ENCODE measurements around the gene FIGN. TPM values are rescaled to one million over a fixed set of nuclear protein-coding genes. Genes with fewer than 3 reads are reported as not detected.
A peak's percentile ranks its signal among the peaks of the same experiment; 100 is the strongest.

Gene FIGN
- total and polyA plus RNA-seq, 11 donors = 3.0 to 16.5 (median 12.1) TPM

DNA sequence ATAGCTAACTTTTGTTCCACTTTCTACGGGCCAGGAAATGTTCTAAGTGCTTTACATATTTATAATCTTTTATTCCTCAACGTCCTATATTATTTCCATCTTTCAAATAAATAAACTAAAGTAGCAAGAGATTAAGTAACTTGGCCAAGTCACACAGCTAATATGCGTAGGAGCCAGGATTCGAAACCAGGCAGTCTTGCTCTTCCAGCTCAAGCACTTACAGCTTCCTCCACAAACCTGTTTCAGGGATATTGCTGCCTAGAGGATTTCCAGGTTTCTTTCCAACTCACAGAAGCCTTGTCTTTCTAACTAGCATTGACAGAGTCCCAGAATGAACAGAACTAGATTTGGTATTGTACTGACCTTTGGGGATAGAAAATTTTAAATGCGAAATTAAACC lies 102.5 kb downstream of the FIGN start:
- no peaks in the 10 kb centered on the region for H3K36me3 ChIP-seq
- H3K9me3 ChIP-seq = no peaks in the 10 kb centered on the region
- TF ChIP-seq, protein P1, sequence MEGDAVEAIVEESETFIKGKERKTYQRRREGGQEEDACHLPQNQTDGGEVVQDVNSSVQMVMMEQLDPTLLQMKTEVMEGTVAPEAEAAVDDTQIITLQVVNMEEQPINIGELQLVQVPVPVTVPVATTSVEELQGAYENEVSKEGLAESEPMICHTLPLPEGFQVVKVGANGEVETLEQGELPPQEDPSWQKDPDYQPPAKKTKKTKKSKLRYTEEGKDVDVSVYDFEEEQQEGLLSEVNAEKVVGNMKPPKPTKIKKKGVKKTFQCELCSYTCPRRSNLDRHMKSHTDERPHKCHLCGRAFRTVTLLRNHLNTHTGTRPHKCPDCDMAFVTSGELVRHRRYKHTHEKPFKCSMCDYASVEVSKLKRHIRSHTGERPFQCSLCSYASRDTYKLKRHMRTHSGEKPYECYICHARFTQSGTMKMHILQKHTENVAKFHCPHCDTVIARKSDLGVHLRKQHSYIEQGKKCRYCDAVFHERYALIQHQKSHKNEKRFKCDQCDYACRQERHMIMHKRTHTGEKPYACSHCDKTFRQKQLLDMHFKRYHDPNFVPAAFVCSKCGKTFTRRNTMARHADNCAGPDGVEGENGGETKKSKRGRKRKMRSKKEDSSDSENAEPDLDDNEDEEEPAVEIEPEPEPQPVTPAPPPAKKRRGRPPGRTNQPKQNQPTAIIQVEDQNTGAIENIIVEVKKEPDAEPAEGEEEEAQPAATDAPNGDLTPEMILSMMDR (IDR thresholded peaks at IDR 0.05) = no peak
- no peak for TF ChIP-seq POLR2A (IDR thresholded peaks at IDR 0.05)
- no peak overlapping the region for H3K27ac ChIP-seq
- WGBS, 4 donors = 82 to 86% (median 85%) methylated on average over 5 of the region's 5 CpGs
- H3K4me1 ChIP-seq = peaks cover 0 to 9% (median 0%) of the 10 kb centered on the region in 12 donors
- no peaks in the 10 kb centered on the region for H3K27me3 ChIP-seq
- ATAC-seq (no peak), DNase-seq (no peak)
- no peak overlapping the region for H3K4me3 ChIP-seq
- intact Hi-C loops (cut with DNase I) = no loop called here

DNA sequence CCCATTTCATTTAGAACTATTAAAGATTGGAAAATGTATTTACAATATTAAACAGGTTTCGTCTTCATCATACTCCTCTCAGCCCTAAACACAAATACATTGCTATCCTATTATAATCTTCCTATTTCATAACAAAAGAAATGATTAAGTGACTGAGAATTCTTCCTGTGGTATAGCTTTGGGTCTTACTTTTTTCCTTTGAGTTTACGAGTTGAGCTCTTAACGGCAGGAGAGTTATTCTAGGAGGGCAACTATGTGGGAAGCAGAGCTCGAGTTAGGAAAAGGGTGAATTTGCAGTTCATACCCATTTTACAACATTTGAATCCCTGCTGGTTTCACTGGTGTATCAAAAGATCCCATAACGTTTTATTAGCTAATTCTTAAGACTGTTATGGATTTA lies 105.0 kb downstream of the FIGN start:
- TF ChIP-seq, protein P1 (IDR thresholded peaks at IDR 0.05) = no peak
- no peak for TF ChIP-seq POLR2A (IDR thresholded peaks at IDR 0.05)

DNA sequence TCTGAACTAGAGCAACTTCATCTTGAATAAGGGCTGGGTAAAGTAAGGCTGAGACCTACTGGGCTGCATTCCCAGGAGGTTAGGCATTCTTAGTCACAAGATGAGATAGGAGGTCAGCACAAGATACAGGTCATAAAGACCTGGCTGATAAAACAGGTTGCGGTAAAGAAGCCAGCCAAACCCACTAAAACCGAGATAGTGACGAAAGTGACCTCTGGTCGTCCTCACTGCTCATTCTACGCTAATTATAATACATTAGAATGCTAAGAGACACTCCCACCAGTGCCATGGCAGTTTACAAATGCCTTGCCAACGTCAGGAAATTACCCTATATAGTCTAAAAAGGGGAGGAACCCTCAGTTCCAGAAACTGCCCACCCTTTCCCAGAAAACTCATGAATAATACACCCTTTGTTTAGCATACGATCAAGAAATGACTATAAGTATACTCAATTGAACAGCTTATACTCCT lies 109.1 kb downstream of the FIGN start:
- H3K4me3 ChIP-seq = no peak overlapping the region
- no peaks in the 10 kb centered on the region for H3K36me3 ChIP-seq
- peak in 1 of 5 donors; percentile 25 for DNase-seq
- H3K27ac ChIP-seq = peak overlapping the region in 4 of 12 donors; percentile 12 to 48 (median 26)
- intact Hi-C loops (cut with DNase I) = loop anchor here in 1 of 10 donors (10.0 kb wide), 1 partner anchor 108 kb away; the partner anchor contains the start of gene FIGN
- ATAC-seq = peak; percentile 15 to 71 (median 54)
- no peaks in the 10 kb centered on the region for H3K27me3 ChIP-seq
- H3K9me3 ChIP-seq = no peaks in the 10 kb centered on the region
- 37 to 61% (median 51%) methylated on average over 7 of the region's 7 CpGs for WGBS, 4 donors
- TF ChIP-seq, protein P1 (IDR thresholded peaks at IDR 0.05) = no peak
- no peak for TF ChIP-seq POLR2A (IDR thresholded peaks at IDR 0.05)
- H3K4me1 ChIP-seq = peaks cover 0 to 12% (median 0%) of the 10 kb centered on the region in 12 donors

More for the DNA sequence above, 105.0 kb downstream of the FIGN start:
- intact Hi-C loops (cut with DNase I) = no loop called here
- Histone ChIP-seq H3K4me3 (no peak overlapping the region), H3K27ac (no peak overlapping the region), H3K9me3 (no peaks in the 10 kb centered on the region), H3K4me1 (peaks cover 0 to 4% (median 0%) of the 10 kb centered on the region in 12 donors), H3K27me3 (no peaks in the 10 kb centered on the region), H3K36me3 (no peaks in the 10 kb centered on the region)
- DNase-seq (no peak), ATAC-seq (no peak)
- 80 to 87% (median 84%) methylated on average over 5 of the region's 5 CpGs for WGBS, 4 donors

DNA sequence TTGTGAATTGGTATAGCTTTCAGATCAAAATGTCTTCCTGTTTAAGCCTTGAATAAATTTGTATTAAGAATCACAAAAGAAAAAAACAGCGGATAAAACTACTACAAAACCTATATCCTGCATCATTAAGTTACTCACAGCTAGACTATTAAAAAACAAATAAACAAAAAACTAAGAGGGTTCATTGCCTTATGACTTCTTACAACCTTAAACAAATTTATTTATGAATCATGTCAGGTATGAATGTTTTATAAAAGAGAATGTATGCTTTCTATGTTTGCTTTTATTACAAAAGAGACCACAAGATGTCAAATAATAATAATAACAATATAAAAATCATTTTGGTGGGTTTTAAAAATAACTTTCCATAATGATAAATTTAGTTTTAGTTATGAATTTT lies 109.6 kb downstream of the FIGN start:
- intact Hi-C loops (cut with DNase I) = loop anchor here in 1 of 10 donors (10.0 kb wide), 1 partner anchor 109 kb away; the partner anchor contains the start of gene FIGN
- WGBS, 4 donors = 88 to 95% (median 92%) methylated on average over 1 of the region's 1 CpG
- Histone ChIP-seq H3K4me1 (peaks cover 0 to 12% (median 0%) of the 10 kb centered on the region in 12 donors), H3K4me3 (no peak overlapping the region), H3K27ac (peak overlapping the region in 2 of 12 donors; percentile 28 to 48), H3K36me3 (no peaks in the 10 kb centered on the region), H3K27me3 (no peaks in the 10 kb centered on the region), H3K9me3 (no peaks in the 10 kb centered on the region)
- ATAC-seq (no peak), DNase-seq (no peak)
- no peak for TF ChIP-seq POLR2A (IDR thresholded peaks at IDR 0.05)
- TF ChIP-seq, protein P1 (IDR thresholded peaks at IDR 0.05) = no peak

Data from heart left ventricle (tissue), 16 donors.